Measurements from ENCODE around the gene DZIP1. TPM values are rescaled to one million over a fixed set of nuclear protein-coding genes. Genes with fewer than 3 reads are reported as not detected.

Gene DZIP1
- total RNA-seq, 1 experiment from 2014 or later, result 31.0 TPM

- POLR2A ChIA-PET, result interaction anchor here (0.7 to 1.6 kb wide), 5 partner anchors 33 to 375 kb away, joined by 3 to 17 read pairs (median 3); partner anchors contain the start of gene DZIP1
- peak; percentile 99 for DNase-seq (ENCODE audit: low spot score)
- ATAC-seq, result peak; percentile 96
- Mint-ChIP-seq H3K27me3 (ENCODE audit: low read depth) (no peaks in the 10 kb centered on the region), H3K36me3 (peaks cover 2% of the 10 kb centered on the region), H3K27ac (peak within 1 kb of the TSS; percentile 95), H3K4me1 (peaks cover 34% of the 10 kb centered on the region), H3K9me3 (peaks cover 2% of the 10 kb centered on the region), H3K4me3 (peak within 1 kb of the TSS; percentile 84)
- CTCF ChIA-PET, result interaction anchor here (0.8 to 1.6 kb wide), 5 partner anchors 34 to 304 kb away, joined by 3 to 9 read pairs (median 3); no protein-coding TSS in a partner anchor
- no peak for TF ChIP-seq MLX (CRISPR knock-in tag; IDR thresholded peaks at IDR 0.05)
- 0 out of 2 replicates have a peak, but pooled peaks have one; percentile 28 for TF ChIP-seq TP53 (CRISPR knock-in tag; IDR thresholded peaks at IDR 0.05)
- peak; percentile 95 for TF ChIP-seq ZNF232 (CRISPR knock-in tag; IDR thresholded peaks at IDR 0.05)
- TF ChIP-seq, protein P1, sequence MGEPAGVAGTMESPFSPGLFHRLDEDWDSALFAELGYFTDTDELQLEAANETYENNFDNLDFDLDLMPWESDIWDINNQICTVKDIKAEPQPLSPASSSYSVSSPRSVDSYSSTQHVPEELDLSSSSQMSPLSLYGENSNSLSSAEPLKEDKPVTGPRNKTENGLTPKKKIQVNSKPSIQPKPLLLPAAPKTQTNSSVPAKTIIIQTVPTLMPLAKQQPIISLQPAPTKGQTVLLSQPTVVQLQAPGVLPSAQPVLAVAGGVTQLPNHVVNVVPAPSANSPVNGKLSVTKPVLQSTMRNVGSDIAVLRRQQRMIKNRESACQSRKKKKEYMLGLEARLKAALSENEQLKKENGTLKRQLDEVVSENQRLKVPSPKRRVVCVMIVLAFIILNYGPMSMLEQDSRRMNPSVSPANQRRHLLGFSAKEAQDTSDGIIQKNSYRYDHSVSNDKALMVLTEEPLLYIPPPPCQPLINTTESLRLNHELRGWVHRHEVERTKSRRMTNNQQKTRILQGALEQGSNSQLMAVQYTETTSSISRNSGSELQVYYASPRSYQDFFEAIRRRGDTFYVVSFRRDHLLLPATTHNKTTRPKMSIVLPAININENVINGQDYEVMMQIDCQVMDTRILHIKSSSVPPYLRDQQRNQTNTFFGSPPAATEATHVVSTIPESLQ (CRISPR knock-in tag; IDR thresholded peaks at IDR 0.05), result no peak
- peak; percentile 75; the same call in 1 of the 2 replicates for TF ChIP-seq ZBTB21 (CRISPR knock-in tag; IDR thresholded peaks at IDR 0.05; ENCODE audit: borderline replicate concordance)
- TF ChIP-seq HMGXB4 (CRISPR knock-in tag; IDR thresholded peaks at IDR 0.05), result peak; percentile 86
- TF ChIP-seq, protein P2, sequence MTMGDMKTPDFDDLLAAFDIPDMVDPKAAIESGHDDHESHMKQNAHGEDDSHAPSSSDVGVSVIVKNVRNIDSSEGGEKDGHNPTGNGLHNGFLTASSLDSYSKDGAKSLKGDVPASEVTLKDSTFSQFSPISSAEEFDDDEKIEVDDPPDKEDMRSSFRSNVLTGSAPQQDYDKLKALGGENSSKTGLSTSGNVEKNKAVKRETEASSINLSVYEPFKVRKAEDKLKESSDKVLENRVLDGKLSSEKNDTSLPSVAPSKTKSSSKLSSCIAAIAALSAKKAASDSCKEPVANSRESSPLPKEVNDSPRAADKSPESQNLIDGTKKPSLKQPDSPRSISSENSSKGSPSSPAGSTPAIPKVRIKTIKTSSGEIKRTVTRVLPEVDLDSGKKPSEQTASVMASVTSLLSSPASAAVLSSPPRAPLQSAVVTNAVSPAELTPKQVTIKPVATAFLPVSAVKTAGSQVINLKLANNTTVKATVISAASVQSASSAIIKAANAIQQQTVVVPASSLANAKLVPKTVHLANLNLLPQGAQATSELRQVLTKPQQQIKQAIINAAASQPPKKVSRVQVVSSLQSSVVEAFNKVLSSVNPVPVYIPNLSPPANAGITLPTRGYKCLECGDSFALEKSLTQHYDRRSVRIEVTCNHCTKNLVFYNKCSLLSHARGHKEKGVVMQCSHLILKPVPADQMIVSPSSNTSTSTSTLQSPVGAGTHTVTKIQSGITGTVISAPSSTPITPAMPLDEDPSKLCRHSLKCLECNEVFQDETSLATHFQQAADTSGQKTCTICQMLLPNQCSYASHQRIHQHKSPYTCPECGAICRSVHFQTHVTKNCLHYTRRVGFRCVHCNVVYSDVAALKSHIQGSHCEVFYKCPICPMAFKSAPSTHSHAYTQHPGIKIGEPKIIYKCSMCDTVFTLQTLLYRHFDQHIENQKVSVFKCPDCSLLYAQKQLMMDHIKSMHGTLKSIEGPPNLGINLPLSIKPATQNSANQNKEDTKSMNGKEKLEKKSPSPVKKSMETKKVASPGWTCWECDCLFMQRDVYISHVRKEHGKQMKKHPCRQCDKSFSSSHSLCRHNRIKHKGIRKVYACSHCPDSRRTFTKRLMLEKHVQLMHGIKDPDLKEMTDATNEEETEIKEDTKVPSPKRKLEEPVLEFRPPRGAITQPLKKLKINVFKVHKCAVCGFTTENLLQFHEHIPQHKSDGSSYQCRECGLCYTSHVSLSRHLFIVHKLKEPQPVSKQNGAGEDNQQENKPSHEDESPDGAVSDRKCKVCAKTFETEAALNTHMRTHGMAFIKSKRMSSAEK (CRISPR knock-in tag; IDR thresholded peaks at IDR 0.05; ENCODE audit: borderline replicate concordance), result 0 out of 2 replicates have a peak, but pooled peaks have one; percentile 62
- TF ChIP-seq CREB1 (CRISPR knock-in tag; IDR thresholded peaks at IDR 0.05), result 0 out of 2 replicates have a peak, but pooled peaks have one; percentile 33
- TF ChIP-seq, protein P3, sequence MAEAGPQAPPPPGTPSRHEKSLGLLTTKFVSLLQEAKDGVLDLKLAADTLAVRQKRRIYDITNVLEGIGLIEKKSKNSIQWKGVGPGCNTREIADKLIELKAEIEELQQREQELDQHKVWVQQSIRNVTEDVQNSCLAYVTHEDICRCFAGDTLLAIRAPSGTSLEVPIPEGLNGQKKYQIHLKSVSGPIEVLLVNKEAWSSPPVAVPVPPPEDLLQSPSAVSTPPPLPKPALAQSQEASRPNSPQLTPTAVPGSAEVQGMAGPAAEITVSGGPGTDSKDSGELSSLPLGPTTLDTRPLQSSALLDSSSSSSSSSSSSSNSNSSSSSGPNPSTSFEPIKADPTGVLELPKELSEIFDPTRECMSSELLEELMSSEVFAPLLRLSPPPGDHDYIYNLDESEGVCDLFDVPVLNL (CRISPR knock-in tag; IDR thresholded peaks at IDR 0.05; ENCODE audit: borderline replicate concordance, low read depth), result peak; percentile 57; the same call in 1 of the 2 replicates
- no peak for TF ChIP-seq ATF1 (CRISPR knock-in tag; IDR thresholded peaks at IDR 0.05)
- no peak for TF ChIP-seq OVOL2 (CRISPR knock-in tag; IDR thresholded peaks at IDR 0.05; ENCODE audit: borderline replicate concordance)
- TF ChIP-seq JAZF1 (CRISPR knock-in tag; IDR thresholded peaks at IDR 0.05), result no peak
- no peak for TF ChIP-seq JUN (CRISPR knock-in tag; IDR thresholded peaks at IDR 0.05)
- TF ChIP-seq ELF4 (CRISPR knock-in tag; IDR thresholded peaks at IDR 0.05; ENCODE audit: low read depth), result peak; percentile 70; the same call in 1 of the 2 replicates
- TF ChIP-seq, protein P4, sequence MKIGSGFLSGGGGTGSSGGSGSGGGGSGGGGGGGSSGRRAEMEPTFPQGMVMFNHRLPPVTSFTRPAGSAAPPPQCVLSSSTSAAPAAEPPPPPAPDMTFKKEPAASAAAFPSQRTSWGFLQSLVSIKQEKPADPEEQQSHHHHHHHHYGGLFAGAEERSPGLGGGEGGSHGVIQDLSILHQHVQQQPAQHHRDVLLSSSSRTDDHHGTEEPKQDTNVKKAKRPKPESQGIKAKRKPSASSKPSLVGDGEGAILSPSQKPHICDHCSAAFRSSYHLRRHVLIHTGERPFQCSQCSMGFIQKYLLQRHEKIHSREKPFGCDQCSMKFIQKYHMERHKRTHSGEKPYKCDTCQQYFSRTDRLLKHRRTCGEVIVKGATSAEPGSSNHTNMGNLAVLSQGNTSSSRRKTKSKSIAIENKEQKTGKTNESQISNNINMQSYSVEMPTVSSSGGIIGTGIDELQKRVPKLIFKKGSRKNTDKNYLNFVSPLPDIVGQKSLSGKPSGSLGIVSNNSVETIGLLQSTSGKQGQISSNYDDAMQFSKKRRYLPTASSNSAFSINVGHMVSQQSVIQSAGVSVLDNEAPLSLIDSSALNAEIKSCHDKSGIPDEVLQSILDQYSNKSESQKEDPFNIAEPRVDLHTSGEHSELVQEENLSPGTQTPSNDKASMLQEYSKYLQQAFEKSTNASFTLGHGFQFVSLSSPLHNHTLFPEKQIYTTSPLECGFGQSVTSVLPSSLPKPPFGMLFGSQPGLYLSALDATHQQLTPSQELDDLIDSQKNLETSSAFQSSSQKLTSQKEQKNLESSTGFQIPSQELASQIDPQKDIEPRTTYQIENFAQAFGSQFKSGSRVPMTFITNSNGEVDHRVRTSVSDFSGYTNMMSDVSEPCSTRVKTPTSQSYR (CRISPR knock-in tag; IDR thresholded peaks at IDR 0.05), result peak; percentile 34
- TF ChIP-seq, protein P5, sequence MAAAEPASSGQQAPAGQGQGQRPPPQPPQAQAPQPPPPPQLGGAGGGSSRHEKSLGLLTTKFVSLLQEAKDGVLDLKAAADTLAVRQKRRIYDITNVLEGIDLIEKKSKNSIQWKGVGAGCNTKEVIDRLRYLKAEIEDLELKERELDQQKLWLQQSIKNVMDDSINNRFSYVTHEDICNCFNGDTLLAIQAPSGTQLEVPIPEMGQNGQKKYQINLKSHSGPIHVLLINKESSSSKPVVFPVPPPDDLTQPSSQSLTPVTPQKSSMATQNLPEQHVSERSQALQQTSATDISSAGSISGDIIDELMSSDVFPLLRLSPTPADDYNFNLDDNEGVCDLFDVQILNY (CRISPR knock-in tag; IDR thresholded peaks at IDR 0.05), result peak; percentile 79
- TF ChIP-seq FOXK1 (CRISPR knock-in tag; IDR thresholded peaks at IDR 0.05), result peak; percentile 90
- TF ChIP-seq, protein P6, sequence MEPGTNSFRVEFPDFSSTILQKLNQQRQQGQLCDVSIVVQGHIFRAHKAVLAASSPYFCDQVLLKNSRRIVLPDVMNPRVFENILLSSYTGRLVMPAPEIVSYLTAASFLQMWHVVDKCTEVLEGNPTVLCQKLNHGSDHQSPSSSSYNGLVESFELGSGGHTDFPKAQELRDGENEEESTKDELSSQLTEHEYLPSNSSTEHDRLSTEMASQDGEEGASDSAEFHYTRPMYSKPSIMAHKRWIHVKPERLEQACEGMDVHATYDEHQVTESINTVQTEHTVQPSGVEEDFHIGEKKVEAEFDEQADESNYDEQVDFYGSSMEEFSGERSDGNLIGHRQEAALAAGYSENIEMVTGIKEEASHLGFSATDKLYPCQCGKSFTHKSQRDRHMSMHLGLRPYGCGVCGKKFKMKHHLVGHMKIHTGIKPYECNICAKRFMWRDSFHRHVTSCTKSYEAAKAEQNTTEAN (CRISPR knock-in tag; IDR thresholded peaks at IDR 0.05), result peak; percentile 69; the same call in 1 of the 2 replicates
- TF ChIP-seq SMAD3 (CRISPR knock-in tag; IDR thresholded peaks at IDR 0.05; ENCODE audit: borderline replicate concordance), result peak; percentile 90
- 0 out of 2 replicates have a peak, but pooled peaks have one; percentile 33 for TF ChIP-seq ZNF263 (CRISPR knock-in tag; IDR thresholded peaks at IDR 0.05; ENCODE audit: low read depth)
Observed at GRCh38 chr13:95676762-95677563, 32.5 kb upstream of the DZIP1 start, which contains the start of gene DNAJC3. Gene DNAJC3 (plus strand): TSS chr13:95677139. CDS start chr13:95677256, 117 bp downstream.
